ENCODE data around the gene SHROOM3.

DNA sequence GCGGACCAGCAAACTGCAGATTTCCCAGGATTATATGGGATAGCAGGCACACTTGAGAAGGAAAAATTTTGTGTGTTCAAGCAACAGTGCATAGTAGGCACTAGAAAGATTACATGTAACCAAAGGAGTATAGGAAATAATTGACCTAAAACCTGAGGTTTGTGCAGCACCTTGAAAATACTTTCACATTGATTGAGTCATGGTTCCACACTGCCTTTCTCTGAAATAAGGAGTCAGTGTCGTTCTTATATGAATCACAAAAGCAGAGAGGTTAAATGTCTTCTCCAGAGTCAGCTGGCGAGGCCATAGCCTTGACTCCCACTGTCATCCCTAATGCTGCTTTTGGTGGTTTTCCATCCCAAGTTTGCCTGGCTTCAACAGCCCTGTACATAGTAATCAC lies 324.0 kb downstream of the SHROOM3 start:
- TF ChIP-seq, protein P1, sequence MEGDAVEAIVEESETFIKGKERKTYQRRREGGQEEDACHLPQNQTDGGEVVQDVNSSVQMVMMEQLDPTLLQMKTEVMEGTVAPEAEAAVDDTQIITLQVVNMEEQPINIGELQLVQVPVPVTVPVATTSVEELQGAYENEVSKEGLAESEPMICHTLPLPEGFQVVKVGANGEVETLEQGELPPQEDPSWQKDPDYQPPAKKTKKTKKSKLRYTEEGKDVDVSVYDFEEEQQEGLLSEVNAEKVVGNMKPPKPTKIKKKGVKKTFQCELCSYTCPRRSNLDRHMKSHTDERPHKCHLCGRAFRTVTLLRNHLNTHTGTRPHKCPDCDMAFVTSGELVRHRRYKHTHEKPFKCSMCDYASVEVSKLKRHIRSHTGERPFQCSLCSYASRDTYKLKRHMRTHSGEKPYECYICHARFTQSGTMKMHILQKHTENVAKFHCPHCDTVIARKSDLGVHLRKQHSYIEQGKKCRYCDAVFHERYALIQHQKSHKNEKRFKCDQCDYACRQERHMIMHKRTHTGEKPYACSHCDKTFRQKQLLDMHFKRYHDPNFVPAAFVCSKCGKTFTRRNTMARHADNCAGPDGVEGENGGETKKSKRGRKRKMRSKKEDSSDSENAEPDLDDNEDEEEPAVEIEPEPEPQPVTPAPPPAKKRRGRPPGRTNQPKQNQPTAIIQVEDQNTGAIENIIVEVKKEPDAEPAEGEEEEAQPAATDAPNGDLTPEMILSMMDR (IDR thresholded peaks at IDR 0.05): no peak
- TF ChIP-seq EZH2 (IDR thresholded peaks at IDR 0.05; ENCODE audit: borderline replicate concordance, insufficient read depth, low read depth, low read length, poor library complexity, severe bottlenecking): no peak
